CD4-positive, alpha-beta T cell (primary cell): ENCODE data around the gene PAFAH2. TPM values are rescaled to one million over a fixed set of nuclear protein-coding genes. Genes with fewer than 3 reads are reported as not detected.
A peak's percentile ranks its signal among the peaks of the same experiment; 100 is the strongest.

ENCODE experiments used
- ATAC-seq: fragments of 200-7000 bp; cut with Tn5 transposase; one replicate; pipeline ENCODE4 v1.10.0; 2022; ENCODE audit warnings: mild to moderate bottlenecking; ENCODE audit not compliant: poor library complexity
- CTCF ChIA-PET: fragments of 350-600 bp; sonication (Branson Sonifier 250); formaldehyde crosslinking; loops from one replicate; lab custom pipeline; 2021; ENCODE audit warnings: antibody characterized with exemption, inconsistent platforms; lab: Charles Lee
- POLR2A ChIA-PET: fragments of 350-600 bp; sonication (Branson Sonifier 250); formaldehyde crosslinking; loops from one replicate; lab custom pipeline; 2021; ENCODE audit warnings: antibody characterized with exemption, inconsistent platforms; lab: Charles Lee
- DNase-seq, 14 experiments: peaks; one replicate each; pipeline ENCODE4 v3.0.0-alpha.2; 2013 to 2020; ENCODE audit warnings: mixed read lengths in 2 of 14
- H3K27ac ChIP-seq, 2 donors: one replicate each; pipeline versions ENCODE4 v1.5.1 to v1.7.0; 2013; ENCODE audit warnings: low read length in 2 of 2, low read depth in 1 of 2, mild to moderate bottlenecking in 1 of 2
- H3K27me3 ChIP-seq, 2 experiments: 1 replicate in 1 of 2; 2 replicates in 1 of 2; pipeline versions ENCODE4 v1.6.1 to v1.7.0; 2013; ENCODE audit warnings: low read length in 2 of 2, control low read depth in 1 of 2, mild to moderate bottlenecking in 1 of 2, moderate library complexity in 1 of 2; ENCODE audit not compliant: insufficient read depth in 2 of 2, control insufficient read depth in 1 of 2
- H3K36me3 ChIP-seq: one replicate; pipeline ENCODE4 v1.6.1; 2013; ENCODE audit warnings: low read length, control low read depth; ENCODE audit not compliant: insufficient read depth
- H3K4me1 ChIP-seq: one replicate; pipeline ENCODE4 v1.6.1; 2013; ENCODE audit warnings: low read length, control low read depth; ENCODE audit not compliant: insufficient read depth
- H3K4me3 ChIP-seq: one replicate; pipeline ENCODE4 v1.5.1; 2013; ENCODE audit warnings: mild to moderate bottlenecking, low read length, moderate library complexity
- H3K9me3 ChIP-seq, 2 experiments: 1 replicate in 1 of 2; 2 replicates in 1 of 2; pipeline versions ENCODE4 v1.6.1 to v1.7.0; 2013; ENCODE audit warnings: low read length in 2 of 2, mild to moderate bottlenecking in 2 of 2, control low read depth in 1 of 2, moderate library complexity in 1 of 2; ENCODE audit not compliant: control insufficient read depth in 1 of 2, insufficient read depth in 1 of 2
- H3K27ac Mint-ChIP-seq: one replicate; pipeline ENCODE4 v1.8.0; 2020; ENCODE audit warnings: mixed read lengths
- H3K27me3 Mint-ChIP-seq: one replicate; pipeline ENCODE4 v1.8.0; 2021; ENCODE audit warnings: mixed read lengths
- H3K36me3 Mint-ChIP-seq: one replicate; pipeline ENCODE4 v1.8.0; 2021; ENCODE audit warnings: low read depth, mixed read lengths
- H3K4me1 Mint-ChIP-seq: one replicate; pipeline ENCODE4 v1.8.0; 2021; ENCODE audit warnings: low read depth, mixed read lengths
- H3K4me3 Mint-ChIP-seq: one replicate; pipeline ENCODE4 v1.8.0; 2020; ENCODE audit warnings: mild to moderate bottlenecking, mixed read lengths
- H3K9me3 Mint-ChIP-seq: one replicate; pipeline ENCODE4 v1.8.0; 2020; ENCODE audit warnings: mixed read lengths
- CTCF ChIP-seq: fragments of 200-600 bp; IDR thresholded peaks from one replicate; pipeline ENCODE4 v1.8.0; 2022; ENCODE audit warnings: antibody characterized with exemption, mild to moderate bottlenecking
- intact Hi-C, 2 experiments: fragments of 100-400 bp; cut with DNase I in 1 of 2; cut with micrococcal nuclease in 1 of 2; formaldehyde crosslinking; loops; one replicate each; pipeline versions ENCODE4 v1.15.1 to v1.9.0; 2023 to 2025; cut with DNase I, micrococcal nuclease
- total RNA-seq, 174 experiments: library from RNA in 2 of 174; stranded (reverse) in 2 of 174; gene quantifications; one replicate each; pipeline ENCODE4 v1.2.3 and lab custom pipeline; 2021 to 2026

Gene PAFAH2
- total RNA-seq, 2 experiments from 2014 or later: 7.9 to 8.1 TPM

GRCh38 chr1:25991937-25992688 is 5.8 kb downstream of the PAFAH2 start:
- Histone ChIP-seq H3K27me3 (no peaks in the 10 kb centered on the region), H3K27ac (no peak overlapping the region), H3K36me3 (peaks cover 19% of the 10 kb centered on the region), H3K9me3 (no peaks in the 10 kb centered on the region), H3K4me1 (peaks cover 44% of the 10 kb centered on the region), H3K4me3 (no peak overlapping the region)
- Mint-ChIP-seq H3K4me3 (peak overlapping the region; percentile 8), H3K27me3 (no peaks in the 10 kb centered on the region), H3K4me1 (peaks cover 78% of the 10 kb centered on the region), H3K27ac (peak overlapping the region; percentile 80), H3K36me3 (peaks cover 32% of the 10 kb centered on the region), H3K9me3 (no peaks in the 10 kb centered on the region)
- ChIA-PET CTCF (interaction anchor here (3.4 kb wide), 1 partner anchor 97 kb away, joined by 30 read pairs; no protein-coding TSS in a partner anchor), POLR2A (interaction anchor here (2.1 to 2.9 kb wide), 2 partner anchors 21 to 96 kb away, joined by 13 to 33 read pairs; no protein-coding TSS in a partner anchor)
- intact Hi-C loops: no loop called here
- ATAC-seq: no peak
- no peak for DNase-seq
- no peak for TF ChIP-seq CTCF

GRCh38 chr1:25990702-25991395 is 7.0 kb downstream of the PAFAH2 start:
- Histone ChIP-seq H3K4me1 (peaks cover 36% of the 10 kb centered on the region), H3K4me3 (peak overlapping the region; percentile 64), H3K9me3 (no peaks in the 10 kb centered on the region), H3K27me3 (no peaks in the 10 kb centered on the region), H3K36me3 (peaks cover 28% of the 10 kb centered on the region), H3K27ac (peak overlapping the region; percentile 56 to 67)
- intact Hi-C loops: no loop called here
- TF ChIP-seq CTCF: no peak
- H3K27me3 Mint-ChIP-seq: no peaks in the 10 kb centered on the region
- ATAC-seq (peak; percentile 91), DNase-seq (peak; percentile 12 to 74 (median 44))
- peak overlapping the region; percentile 81 for H3K27ac Mint-ChIP-seq
- H3K9me3 Mint-ChIP-seq: no peaks in the 10 kb centered on the region
- H3K4me3 Mint-ChIP-seq: peak overlapping the region; percentile 90
- ChIA-PET POLR2A (interaction anchor here (0.7 to 2.9 kb wide), 11 partner anchors 10 to 116 kb away, joined by 3 to 33 read pairs (median 4); partner anchors contain the start of gene PAQR7), CTCF (interaction anchor here (1.0 to 3.4 kb wide), 2 partner anchors 70 to 96 kb away, joined by 3 to 30 read pairs; no protein-coding TSS in a partner anchor)
- peaks cover 80% of the 10 kb centered on the region for H3K4me1 Mint-ChIP-seq
- H3K36me3 Mint-ChIP-seq: peaks cover 38% of the 10 kb centered on the region

- peaks cover 44% of the 10 kb centered on the region for H3K36me3 Mint-ChIP-seq
- intact Hi-C loops: no loop called here
- Histone ChIP-seq H3K27me3 (no peaks in the 10 kb centered on the region), H3K27ac (peak overlapping the region; percentile 56 to 67), H3K4me3 (peak overlapping the region; percentile 64), H3K4me1 (peaks cover 36% of the 10 kb centered on the region), H3K36me3 (peaks cover 34% of the 10 kb centered on the region), H3K9me3 (no peaks in the 10 kb centered on the region)
- H3K27me3 Mint-ChIP-seq: no peaks in the 10 kb centered on the region
- no peaks in the 10 kb centered on the region for H3K9me3 Mint-ChIP-seq
- ChIA-PET CTCF (interaction anchor here (1.0 to 3.4 kb wide), 3 partner anchors 7 to 95 kb away, joined by 3 to 30 read pairs (median 4); partner anchors contain the start of gene PAFAH2), POLR2A (interaction anchor here (0.7 to 2.9 kb wide), 12 partner anchors 7 to 115 kb away, joined by 3 to 33 read pairs (median 4); partner anchors contain the start of genes PAFAH2 and PAQR7)
- peak overlapping the region; percentile 90 for H3K4me3 Mint-ChIP-seq
- DNase-seq (no peak), ATAC-seq (peak; percentile 15)
- no peak for TF ChIP-seq CTCF
- peak overlapping the region; percentile 81 for H3K27ac Mint-ChIP-seq
- H3K4me1 Mint-ChIP-seq: peaks cover 84% of the 10 kb centered on the region
Observed at GRCh38 chr1:25990251-25990650, 7.6 kb downstream of the PAFAH2 start.
